HepG2 (cell line): ENCODE results near the gene DQX1. TPM values are rescaled to one million over a fixed set of nuclear protein-coding genes. Genes with fewer than 3 reads are reported as not detected.
A peak's percentile ranks its signal among the peaks of the same experiment; 100 is the strongest.

Experiments used
- AGO2 ChIP-seq: fragments of 200-400 bp; formaldehyde crosslinking; optimal IDR thresholded peaks from 2 replicates; pipeline ENCODE3; 2017; ENCODE audit warnings: mild to moderate bottlenecking, low read depth, low read length, moderate library complexity
- GTF2F1 ChIP-seq: fragments of 150-350 bp; IDR thresholded peaks from 2 replicates; pipeline ENCODE4 v1.6.1; 2014; ENCODE audit warnings: low read length
- HES4 ChIP-seq: sonication (generic); formaldehyde crosslinking; IDR thresholded peaks from 2 replicates; pipeline ENCODE4 v1.9.0; 2021; ENCODE audit warnings: mild to moderate bottlenecking, missing genetic modification reagents, borderline replicate concordance
- ISL2 ChIP-seq: sonication (generic); formaldehyde crosslinking; IDR thresholded peaks from 2 replicates; pipeline ENCODE4 v1.5.0; 2020; ENCODE audit warnings: missing genetic modification reagents
- JUND ChIP-seq: sonication (generic); formaldehyde crosslinking; IDR thresholded peaks from 2 replicates; pipeline ENCODE4 v1.8.0; 2022; ENCODE audit warnings: mild to moderate bottlenecking, missing genetic modification reagents
- MYNN ChIP-seq: sonication (generic); formaldehyde crosslinking; IDR thresholded peaks from 2 replicates; pipeline ENCODE4 v1.4.0; 2020; ENCODE audit warnings: mild to moderate bottlenecking, low read depth, missing genetic modification reagents
- NFATC3 ChIP-seq: sonication (generic); formaldehyde crosslinking; IDR thresholded peaks from 2 replicates; pipeline ENCODE4 v1.5.1; 2020; ENCODE audit warnings: mild to moderate bottlenecking, missing genetic modification reagents
- PCBP1 ChIP-seq: fragments of 200-400 bp; formaldehyde crosslinking; IDR thresholded peaks from 2 replicates; pipeline ENCODE4 v1.6.1; 2017; ENCODE audit warnings: mild to moderate bottlenecking, low read depth, low read length, borderline replicate concordance
- SMAD3 ChIP-seq: sonication (generic); formaldehyde crosslinking; IDR thresholded peaks from 2 replicates; pipeline ENCODE4 v1.4.0; 2020; ENCODE audit warnings: missing genetic modification reagents
- TOPORS ChIP-seq: sonication (generic); formaldehyde crosslinking; IDR thresholded peaks from 2 replicates; pipeline ENCODE4 v1.8.0; 2023; ENCODE audit warnings: mild to moderate bottlenecking, missing genetic modification reagents
- ZBTB21 ChIP-seq: sonication (generic); formaldehyde crosslinking; IDR thresholded peaks from 2 replicates; pipeline ENCODE4 v1.4.0; 2020; ENCODE audit warnings: missing genetic modification reagents
- ZMAT3 ChIP-seq: sonication (generic); formaldehyde crosslinking; conservative IDR thresholded peaks from 2 replicates; pipeline ENCODE4 v1.7.0; 2021; ENCODE audit warnings: missing genetic modification reagents
- ZNF143 ChIP-seq: sonication (generic); formaldehyde crosslinking; IDR thresholded peaks from 2 replicates; pipeline ENCODE4 v1.4.0; 2020; ENCODE audit warnings: missing genetic modification reagents
- ZNF30 ChIP-seq: sonication (generic); formaldehyde crosslinking; IDR thresholded peaks from 2 replicates; pipeline ENCODE4 v1.5.0; 2020; ENCODE audit warnings: mild to moderate bottlenecking, missing genetic modification reagents
- ZNF44 ChIP-seq: sonication (generic); formaldehyde crosslinking; IDR thresholded peaks from 2 replicates; pipeline ENCODE4 v1.5.1; 2020; ENCODE audit warnings: mild to moderate bottlenecking, missing genetic modification reagents
- ZNF530 ChIP-seq: sonication (generic); formaldehyde crosslinking; IDR thresholded peaks from 2 replicates; pipeline ENCODE4 v1.5.0; 2020; ENCODE audit warnings: low read depth, mild to moderate bottlenecking, missing genetic modification reagents
- ZNF543 ChIP-seq: sonication (generic); formaldehyde crosslinking; IDR thresholded peaks from 2 replicates; pipeline ENCODE4 v1.4.0; 2020; ENCODE audit warnings: mild to moderate bottlenecking, missing genetic modification reagents
- ZNF567 ChIP-seq: sonication (generic); formaldehyde crosslinking; IDR thresholded peaks from 2 replicates; pipeline ENCODE4 v1.8.1; 2023; ENCODE audit warnings: mild to moderate bottlenecking, missing genetic modification reagents, borderline replicate concordance
- polyA plus RNA-seq, 8 experiments: library from polyadenylated mRNA; depleted of rRNA in 3 of 8; stranded (reverse) in 7 of 8; unstranded in 1 of 8; fragments of >200 nt; fragmentation: Illumina TruSeq in 4 of 8; extraction: Trizol in 4 of 8; gene quantifications; 2 replicates each; pipeline versions ENCODE4 v1.2.1 to v1.2.3, GENCODE V29; 2011 to 2016; ENCODE audit warnings: low read depth in 4 of 8, missing spikeins in 1 of 8, mixed read lengths in 1 of 8; ENCODE audit not compliant: insufficient read depth in 1 of 8
- total RNA-seq, 5 experiments: library from RNA; depleted of rRNA; stranded (reverse); fragments of >200 nt; fragmentation: Illumina TruSeq; extraction: Trizol; gene quantifications; 2 replicates each; pipeline ENCODE4 v1.2.3, GENCODE V29; 2016; ENCODE audit warnings: low read depth in 1 of 5
- TF ChIP-seq, protein P1 (sequence below): sonication (generic); formaldehyde crosslinking; IDR thresholded peaks from 2 replicates; pipeline ENCODE4 v1.8.0; 2022; ENCODE audit warnings: missing genetic modification reagents, mild to moderate bottlenecking, moderate library complexity, borderline replicate concordance
- TF ChIP-seq, protein P2 (sequence below): sonication (generic); formaldehyde crosslinking; IDR thresholded peaks from 2 replicates; pipeline ENCODE4 v1.4.0; 2020; ENCODE audit warnings: low read depth, missing genetic modification reagents
- TF ChIP-seq, protein P3 (sequence below): sonication (generic); formaldehyde crosslinking; IDR thresholded peaks from 2 replicates; pipeline ENCODE4 v1.8.0; 2023; ENCODE audit warnings: mild to moderate bottlenecking, missing genetic modification reagents
- TF ChIP-seq, protein P4 (sequence below): sonication (generic); formaldehyde crosslinking; IDR thresholded peaks from 2 replicates; pipeline ENCODE4 v1.4.0; 2020; ENCODE audit warnings: missing genetic modification reagents

DQX1 gene
- total and polyA plus RNA-seq, 2 of the 13 experiments (the other 11 are each of a cell fraction or from before 2014, with no cell fraction given) = 27.6 to 89.8 TPM

DNA sequence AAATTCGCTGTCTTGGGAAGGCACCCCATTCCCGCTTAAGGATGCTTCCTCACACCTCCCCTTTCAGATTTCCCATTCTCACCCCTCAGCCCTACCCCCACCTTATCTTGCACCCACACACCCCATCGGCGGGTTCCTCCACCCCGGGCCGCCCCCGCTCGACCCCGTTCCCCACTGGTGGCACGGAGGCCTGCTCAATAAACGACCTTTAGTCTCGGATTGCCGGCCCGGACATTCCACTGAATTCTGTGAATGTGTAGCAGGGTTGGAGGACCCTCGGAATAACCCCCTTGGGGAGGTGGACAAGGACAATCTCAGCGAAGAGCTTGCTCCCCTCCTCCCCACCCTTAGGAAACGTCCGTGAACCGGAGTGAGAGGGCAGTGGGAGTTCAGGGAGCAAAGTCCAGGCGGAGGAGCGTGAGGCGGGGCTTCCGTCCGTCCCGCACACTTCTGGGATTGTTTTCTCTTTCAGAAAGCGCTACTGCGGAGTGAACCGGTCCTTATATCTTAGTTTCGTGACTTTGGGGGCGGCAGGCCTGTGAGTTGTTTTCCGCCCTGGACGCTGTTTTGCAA lies 23.8 kb downstream of the DQX1 start (continued):
- TF ChIP-seq NFATC3 (CRISPR knock-in tag) (no peak), ZMAT3 (0 out of 2 replicates have a peak, but pooled peaks have one; percentile 63), GTF2F1 (no peak), MYNN (no peak), ZNF30 (CRISPR knock-in tag) (no peak), ZNF530 (CRISPR knock-in tag) (no peak), HES4 (CRISPR knock-in tag) (no peak; the same call in 1 of the 2 replicates), JUND (CRISPR knock-in tag) (no peak), ZNF567 (CRISPR knock-in tag) (peak; percentile 94; the same call in 1 of the 2 replicates), ZNF143 (CRISPR knock-in tag) (peak; percentile 74), PCBP1 (no peak), AGO2 (no peak), ZNF44 (CRISPR knock-in tag) (no peak), ZNF543 (CRISPR knock-in tag) (peak; percentile 44), TOPORS (CRISPR knock-in tag) (0 out of 2 replicates have a peak, but pooled peaks have one; percentile 19), SMAD3 (CRISPR knock-in tag) (peak; percentile 25; the same call in 1 of the 2 replicates), ZBTB21 (CRISPR knock-in tag) (no peak), ISL2 (peak; percentile 55; the same call in 1 of the 2 replicates)
- TF ChIP-seq, protein P1, sequence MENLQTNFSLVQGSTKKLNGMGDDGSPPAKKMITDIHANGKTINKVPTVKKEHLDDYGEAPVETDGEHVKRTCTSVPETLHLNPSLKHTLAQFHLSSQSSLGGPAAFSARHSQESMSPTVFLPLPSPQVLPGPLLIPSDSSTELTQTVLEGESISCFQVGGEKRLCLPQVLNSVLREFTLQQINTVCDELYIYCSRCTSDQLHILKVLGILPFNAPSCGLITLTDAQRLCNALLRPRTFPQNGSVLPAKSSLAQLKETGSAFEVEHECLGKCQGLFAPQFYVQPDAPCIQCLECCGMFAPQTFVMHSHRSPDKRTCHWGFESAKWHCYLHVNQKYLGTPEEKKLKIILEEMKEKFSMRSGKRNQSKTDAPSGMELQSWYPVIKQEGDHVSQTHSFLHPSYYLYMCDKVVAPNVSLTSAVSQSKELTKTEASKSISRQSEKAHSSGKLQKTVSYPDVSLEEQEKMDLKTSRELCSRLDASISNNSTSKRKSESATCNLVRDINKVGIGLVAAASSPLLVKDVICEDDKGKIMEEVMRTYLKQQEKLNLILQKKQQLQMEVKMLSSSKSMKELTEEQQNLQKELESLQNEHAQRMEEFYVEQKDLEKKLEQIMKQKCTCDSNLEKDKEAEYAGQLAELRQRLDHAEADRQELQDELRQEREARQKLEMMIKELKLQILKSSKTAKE = peak; percentile 94
- TF ChIP-seq, protein P2, sequence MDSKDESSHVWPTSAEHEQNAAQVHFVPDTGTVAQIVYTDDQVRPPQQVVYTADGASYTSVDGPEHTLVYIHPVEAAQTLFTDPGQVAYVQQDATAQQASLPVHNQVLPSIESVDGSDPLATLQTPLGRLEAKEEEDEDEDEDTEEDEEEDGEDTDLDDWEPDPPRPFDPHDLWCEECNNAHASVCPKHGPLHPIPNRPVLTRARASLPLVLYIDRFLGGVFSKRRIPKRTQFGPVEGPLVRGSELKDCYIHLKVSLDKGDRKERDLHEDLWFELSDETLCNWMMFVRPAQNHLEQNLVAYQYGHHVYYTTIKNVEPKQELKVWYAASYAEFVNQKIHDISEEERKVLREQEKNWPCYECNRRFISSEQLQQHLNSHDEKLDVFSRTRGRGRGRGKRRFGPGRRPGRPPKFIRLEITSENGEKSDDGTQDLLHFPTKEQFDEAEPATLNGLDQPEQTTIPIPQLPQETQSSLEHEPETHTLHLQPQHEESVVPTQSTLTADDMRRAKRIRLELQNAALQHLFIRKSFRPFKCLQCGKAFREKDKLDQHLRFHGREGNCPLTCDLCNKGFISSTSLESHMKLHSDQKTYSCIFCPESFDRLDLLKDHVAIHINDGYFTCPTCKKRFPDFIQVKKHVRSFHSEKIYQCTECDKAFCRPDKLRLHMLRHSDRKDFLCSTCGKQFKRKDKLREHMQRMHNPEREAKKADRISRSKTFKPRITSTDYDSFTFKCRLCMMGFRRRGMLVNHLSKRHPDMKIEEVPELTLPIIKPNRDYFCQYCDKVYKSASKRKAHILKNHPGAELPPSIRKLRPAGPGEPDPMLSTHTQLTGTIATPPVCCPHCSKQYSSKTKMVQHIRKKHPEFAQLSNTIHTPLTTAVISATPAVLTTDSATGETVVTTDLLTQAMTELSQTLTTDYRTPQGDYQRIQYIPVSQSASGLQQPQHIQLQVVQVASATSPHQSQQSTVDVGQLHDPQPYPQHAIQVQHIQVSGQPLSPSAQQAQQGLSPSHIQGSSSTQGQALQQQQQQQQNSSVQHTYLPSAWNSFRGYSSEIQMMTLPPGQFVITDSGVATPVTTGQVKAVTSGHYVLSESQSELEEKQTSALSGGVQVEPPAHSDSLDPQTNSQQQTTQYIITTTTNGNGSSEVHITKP (CRISPR knock-in tag) = no peak
- TF ChIP-seq, protein P3, sequence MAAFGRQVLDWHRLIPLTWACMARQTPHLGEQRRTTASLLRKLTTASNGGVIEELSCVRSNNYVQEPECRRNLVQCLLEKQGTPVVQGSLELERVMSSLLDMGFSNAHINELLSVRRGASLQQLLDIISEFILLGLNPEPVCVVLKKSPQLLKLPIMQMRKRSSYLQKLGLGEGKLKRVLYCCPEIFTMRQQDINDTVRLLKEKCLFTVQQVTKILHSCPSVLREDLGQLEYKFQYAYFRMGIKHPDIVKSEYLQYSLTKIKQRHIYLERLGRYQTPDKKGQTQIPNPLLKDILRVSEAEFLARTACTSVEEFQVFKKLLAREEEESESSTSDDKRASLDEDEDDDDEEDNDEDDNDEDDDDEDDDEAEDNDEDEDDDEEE = no peak
- TF ChIP-seq, protein P4, sequence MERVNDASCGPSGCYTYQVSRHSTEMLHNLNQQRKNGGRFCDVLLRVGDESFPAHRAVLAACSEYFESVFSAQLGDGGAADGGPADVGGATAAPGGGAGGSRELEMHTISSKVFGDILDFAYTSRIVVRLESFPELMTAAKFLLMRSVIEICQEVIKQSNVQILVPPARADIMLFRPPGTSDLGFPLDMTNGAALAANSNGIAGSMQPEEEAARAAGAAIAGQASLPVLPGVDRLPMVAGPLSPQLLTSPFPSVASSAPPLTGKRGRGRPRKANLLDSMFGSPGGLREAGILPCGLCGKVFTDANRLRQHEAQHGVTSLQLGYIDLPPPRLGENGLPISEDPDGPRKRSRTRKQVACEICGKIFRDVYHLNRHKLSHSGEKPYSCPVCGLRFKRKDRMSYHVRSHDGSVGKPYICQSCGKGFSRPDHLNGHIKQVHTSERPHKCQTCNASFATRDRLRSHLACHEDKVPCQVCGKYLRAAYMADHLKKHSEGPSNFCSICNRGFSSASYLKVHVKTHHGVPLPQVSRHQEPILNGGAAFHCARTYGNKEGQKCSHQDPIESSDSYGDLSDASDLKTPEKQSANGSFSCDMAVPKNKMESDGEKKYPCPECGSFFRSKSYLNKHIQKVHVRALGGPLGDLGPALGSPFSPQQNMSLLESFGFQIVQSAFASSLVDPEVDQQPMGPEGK (CRISPR knock-in tag) = peak; percentile 96
